BE2C (cell line): Measurements from ENCODE around the gene KCNJ11.

Source experiments
- DNase-seq: peaks from one replicate; pipeline ENCODE4 v3.0.0-alpha.2; 2020
- H3K27me3 ChIP-seq: fragments of 250-450 bp; sonication (Bioruptor Pico); 2 replicates; pipeline ENCODE4 v1.5.1; 2020; ENCODE audit warnings: mild to moderate bottlenecking
- H3K36me3 ChIP-seq: fragments of 250-450 bp; sonication (Bioruptor Pico); 2 replicates; pipeline ENCODE4 v1.5.1; 2020; ENCODE audit warnings: mild to moderate bottlenecking
- H3K4me1 ChIP-seq: fragments of 250-450 bp; sonication (Bioruptor Pico); 2 replicates; pipeline ENCODE4 v1.5.1; 2020
- H3K4me3 ChIP-seq: 2 replicates; pipeline ENCODE4 v1.5.1; 2011; ENCODE audit warnings: low read depth, low read length
- H3K9me3 ChIP-seq: fragments of 250-450 bp; sonication (Bioruptor Pico); 2 replicates; pipeline ENCODE4 v1.5.1; 2020
- TF ChIP-seq, protein P1 (sequence below): IDR thresholded peaks from 2 replicates; pipeline ENCODE4 v1.5.1; 2012; ENCODE audit warnings: mild to moderate bottlenecking, low read depth, low read length

The KCNJ11 gene

DNA sequence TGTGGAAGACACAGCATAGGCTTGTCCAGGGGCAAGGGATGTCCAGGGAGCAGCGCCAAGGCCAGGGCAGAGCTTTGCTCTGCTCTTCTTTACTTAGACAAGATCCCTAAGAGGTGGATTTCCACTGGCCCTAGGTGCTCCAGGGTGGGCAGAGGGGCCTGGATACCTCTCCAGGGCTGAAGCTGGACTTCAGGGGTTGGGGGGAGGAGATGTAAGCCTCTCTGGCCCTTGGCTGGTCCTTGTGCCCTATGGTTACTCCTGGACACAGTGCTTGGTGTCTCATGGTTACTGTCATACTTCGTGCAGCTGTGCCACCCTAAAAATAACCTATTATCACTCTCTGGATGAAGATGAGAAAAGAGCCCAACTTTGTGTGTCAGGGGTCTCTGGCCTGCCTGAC is 12.9 kb upstream of the KCNJ11 start:
- no peak for DNase-seq
- Histone ChIP-seq H3K4me3 (no peak overlapping the region), H3K27me3 (no peaks in the 10 kb centered on the region), H3K4me1 (no peaks in the 10 kb centered on the region), H3K9me3 (no peaks in the 10 kb centered on the region), H3K36me3 (no peaks in the 10 kb centered on the region)
- TF ChIP-seq, protein P1, sequence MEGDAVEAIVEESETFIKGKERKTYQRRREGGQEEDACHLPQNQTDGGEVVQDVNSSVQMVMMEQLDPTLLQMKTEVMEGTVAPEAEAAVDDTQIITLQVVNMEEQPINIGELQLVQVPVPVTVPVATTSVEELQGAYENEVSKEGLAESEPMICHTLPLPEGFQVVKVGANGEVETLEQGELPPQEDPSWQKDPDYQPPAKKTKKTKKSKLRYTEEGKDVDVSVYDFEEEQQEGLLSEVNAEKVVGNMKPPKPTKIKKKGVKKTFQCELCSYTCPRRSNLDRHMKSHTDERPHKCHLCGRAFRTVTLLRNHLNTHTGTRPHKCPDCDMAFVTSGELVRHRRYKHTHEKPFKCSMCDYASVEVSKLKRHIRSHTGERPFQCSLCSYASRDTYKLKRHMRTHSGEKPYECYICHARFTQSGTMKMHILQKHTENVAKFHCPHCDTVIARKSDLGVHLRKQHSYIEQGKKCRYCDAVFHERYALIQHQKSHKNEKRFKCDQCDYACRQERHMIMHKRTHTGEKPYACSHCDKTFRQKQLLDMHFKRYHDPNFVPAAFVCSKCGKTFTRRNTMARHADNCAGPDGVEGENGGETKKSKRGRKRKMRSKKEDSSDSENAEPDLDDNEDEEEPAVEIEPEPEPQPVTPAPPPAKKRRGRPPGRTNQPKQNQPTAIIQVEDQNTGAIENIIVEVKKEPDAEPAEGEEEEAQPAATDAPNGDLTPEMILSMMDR = no peak

DNA sequence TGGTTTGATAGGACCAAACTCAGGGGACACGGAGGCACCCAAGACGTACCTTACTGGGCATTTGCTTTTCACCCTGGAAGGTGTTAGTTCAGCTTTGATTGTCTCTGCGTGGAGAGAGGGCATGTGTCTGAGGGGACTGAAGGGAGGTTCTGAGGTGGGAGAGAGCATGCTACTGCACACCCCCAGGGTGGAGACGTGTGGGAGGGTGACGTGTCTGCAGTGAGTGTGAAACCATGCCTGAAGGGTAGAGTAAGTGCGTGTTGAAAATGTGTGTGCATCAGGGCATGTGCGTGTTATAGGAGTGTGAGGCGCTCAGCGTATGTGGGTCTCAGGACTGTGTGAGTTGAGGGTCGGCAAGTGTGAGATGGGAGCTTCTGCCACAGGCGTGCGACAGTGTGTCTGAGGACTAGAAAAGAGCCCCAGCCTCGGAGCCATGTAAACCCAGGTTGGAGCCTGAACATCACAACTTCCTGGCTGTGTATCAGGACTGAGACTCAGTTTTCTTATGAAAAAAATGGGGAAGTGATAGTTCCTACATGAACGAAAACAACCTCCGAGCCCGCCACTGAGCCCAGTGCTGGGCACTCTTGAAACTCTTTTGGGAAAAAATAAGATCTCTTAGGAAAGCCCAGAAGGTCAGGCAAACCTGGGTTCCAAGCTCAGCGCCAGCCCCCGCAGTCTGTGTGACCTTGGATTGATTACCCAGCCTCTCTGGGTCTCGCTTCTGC is 11.8 kb upstream of the KCNJ11 start:
- Histone ChIP-seq H3K36me3 (no peaks in the 10 kb centered on the region), H3K9me3 (no peaks in the 10 kb centered on the region), H3K4me1 (no peaks in the 10 kb centered on the region), H3K4me3 (no peak overlapping the region), H3K27me3 (no peaks in the 10 kb centered on the region)
- DNase-seq = no peak
- TF ChIP-seq, protein P1 = no peak

DNA sequence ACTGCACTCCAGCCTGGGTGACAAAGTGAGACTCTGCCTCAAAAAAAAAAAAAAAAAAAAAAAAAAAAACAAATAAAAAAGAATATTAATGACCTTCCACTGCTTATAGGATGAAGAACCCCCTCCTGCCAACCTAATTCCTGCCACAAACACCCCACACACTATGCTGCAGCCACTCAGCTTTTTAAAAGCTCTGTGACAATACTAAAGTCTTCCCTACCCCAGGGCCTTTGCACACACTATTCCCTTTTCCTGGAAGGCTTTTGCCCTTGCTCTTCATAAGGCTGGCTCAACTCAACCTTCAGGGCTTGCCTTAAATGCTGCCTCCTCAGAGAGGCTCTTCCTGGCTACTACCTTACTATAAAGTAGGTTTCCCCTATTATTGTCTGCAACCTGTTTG is 10.8 kb upstream of the KCNJ11 start:
- no peaks in the 10 kb centered on the region for H3K27me3 ChIP-seq
- no peaks in the 10 kb centered on the region for H3K36me3 ChIP-seq
- TF ChIP-seq, protein P1 = no peak
- no peaks in the 10 kb centered on the region for H3K9me3 ChIP-seq
- no peak overlapping the region for H3K4me3 ChIP-seq
- H3K4me1 ChIP-seq = no peaks in the 10 kb centered on the region
- no peak for DNase-seq

DNA sequence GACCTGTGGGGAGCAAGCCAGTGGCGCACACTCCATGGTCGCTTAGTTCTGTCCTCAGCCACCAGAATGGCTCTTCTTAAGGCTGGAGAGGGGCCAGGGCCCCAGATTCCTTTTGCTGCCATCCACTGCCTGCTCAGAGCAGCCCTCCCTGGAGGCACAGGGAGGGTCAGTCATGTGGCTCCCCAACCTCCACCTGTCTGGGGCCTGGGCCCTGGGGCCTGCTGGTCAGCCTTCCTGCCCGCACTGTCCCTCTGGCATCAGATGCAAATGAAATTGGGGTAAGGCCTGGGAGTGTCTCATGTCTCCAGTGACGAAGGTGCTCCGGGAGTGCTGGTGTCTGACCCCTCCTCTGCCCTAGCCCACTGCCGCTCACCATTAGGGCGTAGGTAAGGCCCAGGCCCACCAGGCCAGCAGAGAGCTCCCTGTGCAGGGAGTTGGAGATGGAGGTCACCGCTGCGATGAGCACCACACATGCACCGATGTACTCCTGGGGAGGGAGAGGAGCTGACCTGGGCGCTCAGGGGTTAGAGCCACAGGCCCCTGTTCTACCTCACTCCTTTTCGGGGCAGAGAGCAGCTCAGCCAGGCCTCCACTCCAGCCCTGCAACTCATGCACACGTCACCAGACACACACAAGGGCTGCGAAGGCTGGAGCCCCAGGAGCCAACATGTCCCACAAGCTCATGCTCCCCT is 9.0 kb upstream of the KCNJ11 start:
- Histone ChIP-seq H3K36me3 (no peaks in the 10 kb centered on the region), H3K27me3 (no peaks in the 10 kb centered on the region), H3K9me3 (no peaks in the 10 kb centered on the region), H3K4me3 (no peak overlapping the region), H3K4me1 (no peaks in the 10 kb centered on the region)
- TF ChIP-seq, protein P1 = no peak
- DNase-seq = no peak

DNA sequence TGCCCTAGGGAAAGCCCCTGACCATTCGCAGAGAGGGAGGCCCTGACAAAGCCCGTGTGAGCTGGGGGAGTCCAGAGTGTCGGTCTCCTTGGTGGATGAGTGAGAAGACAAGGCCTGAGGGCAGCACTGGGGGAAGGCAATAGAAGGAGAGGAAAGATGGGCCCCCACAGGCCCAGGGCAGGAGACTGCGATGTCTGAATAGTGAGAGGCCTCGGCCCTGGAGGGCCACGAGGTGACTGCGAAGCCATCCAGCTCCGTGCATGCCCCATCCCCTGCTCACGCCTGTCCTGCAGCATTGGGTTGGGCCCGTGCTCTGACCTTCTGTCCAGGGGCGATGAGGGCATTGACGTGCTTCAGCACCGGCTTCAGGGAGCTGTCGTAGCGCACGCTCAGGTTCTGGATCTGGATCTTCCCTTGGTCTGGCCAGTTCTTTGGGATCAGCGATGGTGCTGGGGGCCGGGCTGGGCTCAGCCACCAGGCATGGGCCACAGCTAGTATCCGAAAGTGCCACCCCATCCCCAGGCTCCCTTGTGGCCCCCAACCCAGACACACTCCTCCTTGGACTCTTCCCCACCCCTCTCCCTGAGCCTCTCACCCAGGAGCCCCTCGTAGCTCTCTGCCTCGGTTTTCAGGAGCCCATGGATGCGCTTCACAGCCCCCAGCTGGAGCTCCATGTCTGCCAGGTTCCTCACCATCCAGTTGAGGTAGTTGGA is 8.3 kb upstream of the KCNJ11 start:
- no peaks in the 10 kb centered on the region for H3K4me1 ChIP-seq
- TF ChIP-seq, protein P1 = no peak
- no peaks in the 10 kb centered on the region for H3K36me3 ChIP-seq
- no peaks in the 10 kb centered on the region for H3K9me3 ChIP-seq
- no peak for DNase-seq
- H3K4me3 ChIP-seq = no peak overlapping the region
- H3K27me3 ChIP-seq = no peaks in the 10 kb centered on the region
